Large intestine (tissue), 3 donors: ENCODE measurements around the gene COL4A3. TPM values are rescaled to one million over a fixed set of nuclear protein-coding genes. Genes with fewer than 3 reads are reported as not detected.

Source experiments
- DNase-seq, 2 donors: peaks; one replicate each; pipeline versions ENCODE4 v3.0.0 to v3.0.0-alpha.2; 2013
- H3K27ac ChIP-seq: one replicate; pipeline ENCODE4 v1.5.1; 2013; ENCODE audit warnings: low read length
- H3K27me3 ChIP-seq: 2 replicates; pipeline ENCODE4 v1.6.1; 2013; ENCODE audit warnings: low read length; ENCODE audit not compliant: control insufficient read depth, insufficient read depth
- H3K36me3 ChIP-seq: 2 replicates; pipeline ENCODE4 v1.6.1; 2013; ENCODE audit warnings: low read length; ENCODE audit not compliant: control insufficient read depth, insufficient read depth
- H3K4me1 ChIP-seq: one replicate; pipeline ENCODE4 v1.6.1; 2013; ENCODE audit warnings: low read length; ENCODE audit not compliant: control insufficient read depth, insufficient read depth
- H3K4me3 ChIP-seq: one replicate; pipeline ENCODE4 v1.5.1; 2013; ENCODE audit warnings: low read length
- H3K9me3 ChIP-seq: one replicate; pipeline ENCODE4 v1.6.1; 2013; ENCODE audit warnings: mild to moderate bottlenecking, low read depth, low read length, moderate library complexity; ENCODE audit not compliant: control insufficient read depth
- WGBS: methylation state at CpG from one replicate; pipeline ENCODE4 v1.1.5; 2013; ENCODE audit warnings: low lambda C conversion rate; ENCODE audit not compliant: insufficient coverage; 5-methylcytosine and 5-hydroxymethylcytosine counted together
- polyA plus RNA-seq: library from polyadenylated mRNA; unstranded; fragments of 120-200 nt; gene quantifications from one replicate; pipeline ENCODE4 v1.2.1, GENCODE V29; 2013

COL4A3 gene
- polyA plus RNA-seq, 1 donor: 0.19 TPM

DNA sequence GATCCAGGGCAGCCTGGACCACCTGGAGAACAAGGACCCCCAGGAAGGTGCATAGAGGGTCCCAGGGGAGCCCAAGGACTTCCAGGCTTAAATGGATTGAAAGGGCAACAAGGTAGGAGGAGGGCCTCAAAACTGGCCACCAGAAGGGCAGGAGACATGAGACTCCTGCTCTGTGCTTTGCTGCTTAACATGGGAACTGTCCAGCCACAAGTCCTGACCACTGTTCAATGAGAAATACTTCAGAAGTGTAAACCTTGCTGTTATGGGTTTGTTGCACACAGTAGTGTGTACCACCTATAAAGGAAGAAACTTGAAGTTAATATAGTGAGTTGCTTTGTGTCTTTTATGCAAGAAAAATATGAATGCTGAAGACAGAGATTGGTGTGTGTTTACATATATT lies 116.5 kb downstream of the COL4A3 start:
- H3K4me3 ChIP-seq: no peak overlapping the region
- no peak for DNase-seq

DNA sequence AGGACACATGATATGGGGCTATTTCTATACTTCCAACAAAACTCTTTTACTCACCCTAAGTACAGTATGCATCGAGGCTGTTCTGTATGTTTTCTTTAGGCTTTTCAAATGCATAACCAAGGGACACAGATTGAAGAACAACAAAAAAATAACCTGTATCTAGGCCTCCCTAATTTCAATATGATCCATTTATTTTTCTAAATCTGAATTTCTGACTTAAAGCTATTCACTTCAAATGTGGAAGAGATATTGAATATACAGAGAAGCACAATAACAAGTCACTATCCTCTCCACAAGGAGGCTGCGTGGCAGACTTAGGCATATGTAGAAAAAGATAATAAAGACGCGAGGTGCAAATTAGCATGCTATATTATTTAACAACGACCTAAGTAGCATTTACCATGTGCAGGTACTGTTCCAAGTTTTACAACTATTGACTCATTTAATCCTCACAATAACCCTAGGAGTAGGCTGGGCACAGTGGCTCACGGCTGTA lies 121.4 kb downstream of the COL4A3 start:
- H3K36me3 ChIP-seq: no peaks in the 10 kb centered on the region
- no peaks in the 10 kb centered on the region for H3K4me1 ChIP-seq
- no peaks in the 10 kb centered on the region for H3K27me3 ChIP-seq
- no peak overlapping the region for H3K4me3 ChIP-seq
- no CpG with 5 or more reads among the region's 6 CpGs for WGBS
- DNase-seq: no peak
- no peak overlapping the region for H3K27ac ChIP-seq
- H3K9me3 ChIP-seq: no peaks in the 10 kb centered on the region

More for the DNA sequence above, 116.5 kb downstream of the COL4A3 start:
- H3K9me3 ChIP-seq: no peaks in the 10 kb centered on the region
- no peaks in the 10 kb centered on the region for H3K36me3 ChIP-seq
- no peak overlapping the region for H3K27ac ChIP-seq
- no peaks in the 10 kb centered on the region for H3K27me3 ChIP-seq
- no peaks in the 10 kb centered on the region for H3K4me1 ChIP-seq

DNA sequence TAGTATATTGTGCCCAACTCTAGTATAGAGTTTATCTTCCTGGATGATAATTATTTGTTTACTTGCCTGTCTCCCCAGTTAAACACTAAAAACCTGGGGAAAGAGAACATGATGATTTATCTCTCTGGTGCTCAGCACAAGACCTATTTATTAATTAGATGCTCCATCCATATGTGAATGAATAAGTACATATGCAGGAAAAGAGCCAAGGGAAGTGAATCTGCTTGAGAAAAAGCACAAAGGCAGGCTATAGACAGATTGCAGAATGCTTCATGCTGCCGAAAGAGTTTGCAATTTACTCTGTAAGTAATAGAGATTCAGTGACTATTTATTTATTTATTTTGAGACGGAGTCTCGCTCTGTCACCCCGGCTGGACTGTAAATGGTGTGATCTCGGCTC lies 123.3 kb downstream of the COL4A3 start:
- Histone ChIP-seq H3K9me3 (no peaks in the 10 kb centered on the region), H3K27ac (no peak overlapping the region), H3K4me3 (no peak overlapping the region), H3K36me3 (no peaks in the 10 kb centered on the region), H3K4me1 (no peaks in the 10 kb centered on the region), H3K27me3 (no peaks in the 10 kb centered on the region)
- WGBS: 60% methylated on average over 1 of the region's 5 CpGs
- DNase-seq: no peak

DNA sequence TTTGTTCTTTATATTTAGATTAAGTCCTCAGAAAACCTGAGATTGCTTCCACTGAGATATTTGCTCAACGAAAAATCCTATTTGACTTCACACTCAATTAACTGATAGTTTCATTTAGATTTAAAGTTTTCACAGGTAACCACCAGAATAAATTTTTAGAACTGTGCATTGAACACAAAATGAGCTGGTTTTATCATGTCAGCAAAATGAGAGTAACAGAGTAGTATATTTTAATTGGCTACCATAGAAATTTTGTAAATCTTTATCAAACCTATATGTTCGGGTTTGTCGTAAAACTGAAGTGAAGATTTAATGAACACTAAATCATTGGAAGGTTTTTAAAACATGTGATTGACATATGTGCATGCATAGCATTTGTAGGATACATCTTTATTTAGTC lies 127.9 kb downstream of the COL4A3 start:
- Histone ChIP-seq H3K9me3 (no peaks in the 10 kb centered on the region), H3K36me3 (no peaks in the 10 kb centered on the region), H3K27ac (no peak overlapping the region), H3K4me1 (no peaks in the 10 kb centered on the region), H3K4me3 (no peak overlapping the region), H3K27me3 (no peaks in the 10 kb centered on the region)
- 67% methylated on average over 2 of the region's 3 CpGs for WGBS
- no peak for DNase-seq

DNA sequence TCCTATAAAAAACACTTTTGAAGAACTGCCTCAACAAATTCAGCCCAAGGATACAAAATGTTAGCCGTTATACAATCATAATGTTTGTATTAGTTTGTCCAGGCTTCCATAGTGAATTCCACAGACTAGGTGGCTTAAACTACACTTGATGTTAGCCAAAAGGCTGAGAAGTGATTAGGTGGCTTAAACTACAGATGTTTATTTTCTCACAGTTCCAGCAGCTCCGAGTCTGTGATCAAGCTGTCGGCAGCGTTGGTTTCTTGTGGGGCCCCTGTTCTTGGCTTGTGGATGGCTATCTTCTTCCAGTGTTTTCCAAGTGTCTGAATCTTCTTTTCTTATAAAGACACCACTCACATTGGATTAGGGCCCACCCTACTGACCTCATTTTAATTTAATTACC lies 129.1 kb downstream of the COL4A3 start:
- Histone ChIP-seq H3K4me3 (no peak overlapping the region), H3K36me3 (no peaks in the 10 kb centered on the region), H3K9me3 (no peaks in the 10 kb centered on the region), H3K27me3 (no peaks in the 10 kb centered on the region), H3K4me1 (no peaks in the 10 kb centered on the region), H3K27ac (no peak overlapping the region)
- no peak for DNase-seq
- 72% methylated on average over 3 of the region's 4 CpGs for WGBS

DNA sequence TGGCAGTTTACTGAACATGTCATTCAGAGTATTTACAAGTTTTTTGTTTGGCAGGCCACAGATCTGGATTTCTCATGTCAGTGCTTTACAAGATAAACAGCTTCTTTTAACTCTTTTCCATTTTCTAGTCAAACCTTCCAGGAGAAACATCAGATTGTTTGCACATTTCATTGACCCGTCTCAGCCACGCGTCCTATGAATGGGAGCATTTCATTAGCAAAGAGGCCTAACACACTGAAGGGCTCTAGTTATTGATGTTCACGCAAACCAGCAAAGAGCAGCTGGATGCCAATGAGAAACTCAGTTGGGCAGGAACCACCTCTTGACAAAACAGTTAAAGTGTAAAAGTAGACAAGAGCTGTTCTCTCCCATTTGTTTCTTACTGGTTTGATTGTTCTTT lies 131.4 kb downstream of the COL4A3 start:
- no CpG with 5 or more reads among the region's 4 CpGs for WGBS
- Histone ChIP-seq H3K36me3 (no peaks in the 10 kb centered on the region), H3K27me3 (no peaks in the 10 kb centered on the region), H3K27ac (no peak overlapping the region), H3K4me3 (no peak overlapping the region), H3K4me1 (no peaks in the 10 kb centered on the region), H3K9me3 (no peaks in the 10 kb centered on the region)
- DNase-seq: no peak

DNA sequence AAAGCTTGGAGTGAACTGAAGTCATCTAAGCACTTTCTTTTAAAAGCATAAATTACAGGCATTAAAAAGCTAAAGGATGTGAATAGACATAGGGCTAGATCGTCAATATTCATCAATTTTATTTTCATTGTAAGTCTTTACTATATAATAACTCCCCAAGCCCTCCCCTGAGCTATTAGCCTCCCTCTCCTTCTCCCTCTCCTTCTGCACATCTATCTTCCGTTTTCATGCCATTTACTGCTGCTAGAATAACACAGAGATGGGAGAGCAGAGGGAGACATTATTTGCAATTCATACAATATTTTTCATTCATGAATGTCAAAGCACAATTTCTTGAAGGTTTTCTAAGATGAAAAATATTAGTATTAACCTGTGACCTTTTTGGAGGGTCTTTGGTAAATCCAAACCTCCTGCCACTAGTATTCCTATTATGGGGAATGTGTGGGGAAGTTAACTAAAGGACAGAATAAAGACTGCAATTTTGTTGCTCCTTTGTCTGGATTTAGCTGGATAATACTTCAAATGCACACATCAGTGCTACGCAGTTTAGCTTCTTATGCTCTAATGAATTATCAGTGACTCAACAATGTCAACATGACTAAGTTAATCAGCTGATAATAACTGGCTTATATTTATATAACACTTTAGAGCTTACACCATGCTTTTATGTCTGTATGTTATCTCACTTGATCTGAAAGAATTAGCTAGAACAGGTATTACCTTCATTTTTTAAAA lies 132.4 kb downstream of the COL4A3 start:
- 58% methylated on average over 3 of the region's 3 CpGs for WGBS
- Histone ChIP-seq H3K4me3 (no peak overlapping the region), H3K27ac (no peak overlapping the region), H3K27me3 (no peaks in the 10 kb centered on the region), H3K4me1 (no peaks in the 10 kb centered on the region), H3K36me3 (no peaks in the 10 kb centered on the region), H3K9me3 (no peaks in the 10 kb centered on the region)
- no peak for DNase-seq

DNA sequence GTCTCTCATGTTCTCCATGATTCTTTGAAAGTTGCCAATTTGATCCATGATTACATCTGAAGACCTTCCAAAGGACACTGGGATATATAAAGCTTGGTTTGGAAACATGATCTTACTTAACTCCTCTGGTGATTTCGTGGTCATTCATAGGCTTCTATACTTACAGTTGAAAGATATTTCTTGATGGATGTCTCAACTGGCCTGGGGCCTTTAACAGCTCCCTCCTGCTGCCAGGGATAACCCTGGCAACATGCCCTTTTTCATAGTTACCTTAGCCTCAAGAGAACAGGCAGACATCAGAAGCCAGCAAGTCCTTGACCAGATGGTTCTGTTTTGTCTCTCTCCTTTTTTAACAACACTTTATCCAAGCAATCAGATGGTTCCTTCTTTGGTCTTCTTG lies 137.1 kb downstream of the COL4A3 start:
- no peaks in the 10 kb centered on the region for H3K27me3 ChIP-seq
- no CpG with 5 or more reads among the region's 1 CpG for WGBS
- no peaks in the 10 kb centered on the region for H3K36me3 ChIP-seq
- no peaks in the 10 kb centered on the region for H3K9me3 ChIP-seq
- no peaks in the 10 kb centered on the region for H3K4me1 ChIP-seq
- no peak overlapping the region for H3K4me3 ChIP-seq
- no peak for DNase-seq
- no peak overlapping the region for H3K27ac ChIP-seq

DNA sequence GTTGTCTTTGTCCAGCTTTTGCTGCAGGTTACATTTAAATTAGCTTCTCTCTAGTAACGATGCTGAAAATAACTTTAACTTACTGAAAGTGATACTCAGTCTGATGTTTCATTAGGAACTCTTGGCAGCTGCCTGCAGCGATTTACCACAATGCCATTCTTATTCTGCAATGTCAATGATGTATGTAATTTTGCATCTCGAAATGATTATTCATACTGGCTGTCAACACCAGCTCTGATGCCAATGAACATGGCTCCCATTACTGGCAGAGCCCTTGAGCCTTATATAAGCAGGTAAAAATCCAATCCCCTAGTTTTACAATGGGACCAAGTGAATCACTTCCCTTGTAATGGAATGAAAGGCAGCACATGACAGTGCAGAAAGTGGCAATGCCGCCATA lies 144.4 kb downstream of the COL4A3 start:
- WGBS: 100% methylated on average over 1 of the region's 4 CpGs
- Histone ChIP-seq H3K27ac (no peak overlapping the region), H3K4me3 (no peak overlapping the region), H3K9me3 (no peaks in the 10 kb centered on the region), H3K36me3 (no peaks in the 10 kb centered on the region), H3K4me1 (no peaks in the 10 kb centered on the region), H3K27me3 (no peaks in the 10 kb centered on the region)
- no peak for DNase-seq

DNA sequence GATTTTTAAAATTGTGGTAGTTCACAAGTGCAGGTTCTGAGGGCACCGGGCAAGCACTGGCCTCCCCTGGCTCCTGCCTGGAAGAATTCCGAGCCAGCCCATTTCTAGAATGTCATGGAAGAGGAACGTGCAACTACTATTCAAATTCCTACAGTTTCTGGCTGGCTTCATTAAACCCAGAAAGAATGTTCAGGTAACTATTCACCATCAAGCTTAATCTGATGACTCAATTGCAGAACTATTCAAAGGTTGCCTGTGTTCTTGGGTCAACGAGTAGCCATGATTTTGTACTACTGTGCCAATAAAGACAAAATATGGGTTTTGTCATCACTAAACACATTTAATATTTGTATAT lies 146.3 kb downstream of the COL4A3 start:
- H3K9me3 ChIP-seq: no peaks in the 10 kb centered on the region
- H3K36me3 ChIP-seq: no peaks in the 10 kb centered on the region
- H3K27me3 ChIP-seq: no peaks in the 10 kb centered on the region
- H3K4me3 ChIP-seq: no peak overlapping the region
- H3K4me1 ChIP-seq: no peaks in the 10 kb centered on the region
- no peak for DNase-seq
- no peak overlapping the region for H3K27ac ChIP-seq
- no CpG with 5 or more reads among the region's 4 CpGs for WGBS

DNA sequence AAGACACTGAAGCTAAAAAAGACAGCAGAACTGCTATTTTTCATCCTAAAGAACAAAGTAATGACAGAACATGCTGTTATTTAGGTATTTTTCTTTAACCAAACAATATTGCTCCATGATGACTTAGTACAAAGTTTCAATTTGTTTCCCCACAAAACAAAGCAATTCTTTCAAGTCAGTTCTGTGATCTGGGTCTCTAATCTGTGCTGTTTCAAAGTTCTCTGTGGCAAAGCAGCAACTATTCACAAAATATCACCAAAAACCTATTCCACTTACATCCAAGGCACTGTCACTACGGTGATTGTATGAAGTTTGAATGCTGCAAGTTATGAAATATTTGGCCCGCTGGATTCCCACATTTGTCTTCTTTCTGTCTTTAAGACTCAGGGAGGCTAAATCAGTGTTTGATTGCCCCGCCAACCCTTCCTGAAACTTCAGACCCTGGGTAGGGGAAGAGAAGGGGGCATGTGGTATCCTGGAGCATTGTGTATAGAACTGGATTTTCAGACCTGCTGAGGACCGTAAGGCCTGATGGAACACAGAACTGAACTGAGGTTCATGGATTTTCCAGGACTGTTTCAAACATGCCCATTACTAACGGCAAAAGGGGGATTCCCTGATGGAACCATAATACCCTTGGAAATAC lies 147.6 kb downstream of the COL4A3 start:
- no peak for DNase-seq
- Histone ChIP-seq H3K9me3 (no peaks in the 10 kb centered on the region), H3K4me3 (no peak overlapping the region), H3K36me3 (no peaks in the 10 kb centered on the region), H3K27ac (no peak overlapping the region), H3K4me1 (no peaks in the 10 kb centered on the region), H3K27me3 (no peaks in the 10 kb centered on the region)
- 100% methylated on average over 4 of the region's 5 CpGs for WGBS
